ENCODE results near the gene SMC2.

SMC2 gene

GRCh38 chr9:104104360-104104759 is 10.3 kb downstream of the SMC2 start:
- no peak for DNase-seq (ENCODE audit: low read depth in 2 of 2)

GRCh38 chr9:104107799-104108198 is 13.7 kb downstream of the SMC2 start:
- DNase-seq (ENCODE audit: low read depth in 2 of 2), result no peak

GRCh38 chr9:104108315-104108714 is 14.2 kb downstream of the SMC2 start:
- no peak for DNase-seq (ENCODE audit: low read depth in 2 of 2)

- no peak for DNase-seq (ENCODE audit: low read depth in 2 of 2)
These were observed 16.4 kb downstream of the SMC2 start for GRCh38 chr9:104110509-104110908.

GRCh38 chr9:104118916-104119315 is 24.8 kb downstream of the SMC2 start:
- no peak for DNase-seq (ENCODE audit: low read depth in 2 of 2)

- DNase-seq (ENCODE audit: low read depth in 2 of 2), result no peak
These were observed 26.9 kb downstream of the SMC2 start for GRCh38 chr9:104121022-104121421.

GRCh38 chr9:104138243-104138868 is 44.2 kb downstream of the SMC2 start:
- DNase-seq (ENCODE audit: low read depth in 2 of 2), result no peak

- no peak for DNase-seq (ENCODE audit: low read depth in 2 of 2)
These were observed 48.9 kb downstream of the SMC2 start for GRCh38 chr9:104142799-104143549.

GRCh38 chr9:104143550-104143910 is 49.4 kb downstream of the SMC2 start:
- DNase-seq (ENCODE audit: low read depth in 2 of 2), result no peak

- DNase-seq (ENCODE audit: low read depth in 2 of 2), result no peak
These were observed 50.2 kb downstream of the SMC2 start for GRCh38 chr9:104144336-104144735.

- DNase-seq (ENCODE audit: low read depth in 2 of 2), result no peak
These were observed 79.0 kb downstream of the SMC2 start for GRCh38 chr9:104173067-104173466.

GRCh38 chr9:104177003-104177611 is 83.0 kb downstream of the SMC2 start:
- no peak for DNase-seq (ENCODE audit: low read depth in 2 of 2)

- DNase-seq (ENCODE audit: low read depth in 2 of 2), result no peak
These were observed 83.6 kb downstream of the SMC2 start for GRCh38 chr9:104177676-104178075.

Measured in fibroblast of skin of left biceps (primary cell).